Lung (tissue), 16 donors: Measurements from ENCODE around the gene SUSD5. TPM values are rescaled to one million over a fixed set of nuclear protein-coding genes. Genes with fewer than 3 reads are reported as not detected.

Experiments used
- ATAC-seq: fragments of 200-7000 bp; cut with Tn5 transposase; one replicate; pipeline ENCODE4 v1.9.1; 2020; ENCODE audit warnings: moderate number of reproducible peaks; ENCODE audit not compliant: insufficient read depth, low FRiP score
- DNase-seq, 3 donors: peaks; one replicate each; pipeline ENCODE4 v3.0.0-alpha.2; 2013 to 2017
- H3K27ac ChIP-seq, 2 donors: one replicate each; pipeline ENCODE4 v1.5.1; 2013; ENCODE audit warnings: mild to moderate bottlenecking in 2 of 2, moderate library complexity in 2 of 2, control low read depth in 1 of 2, inconsistent platforms in 1 of 2, low read depth in 1 of 2, low read length in 1 of 2
- H3K27me3 ChIP-seq, 3 donors: one replicate each; pipeline ENCODE4 v1.5.1; 2013; ENCODE audit warnings: low read length in 2 of 3; ENCODE audit not compliant: control insufficient read depth in 3 of 3, insufficient read depth in 3 of 3
- H3K36me3 ChIP-seq, 4 donors: one replicate each; pipeline ENCODE4 v1.5.1; 2013; ENCODE audit warnings: low read length in 4 of 4, mild to moderate bottlenecking in 1 of 4, moderate library complexity in 1 of 4; ENCODE audit not compliant: control insufficient read depth in 4 of 4, insufficient read depth in 4 of 4
- H3K4me1 ChIP-seq, 5 donors: one replicate each; pipeline ENCODE4 v1.5.1; 2013; ENCODE audit warnings: low read length in 5 of 5, mild to moderate bottlenecking in 2 of 5, moderate library complexity in 1 of 5; ENCODE audit not compliant: control insufficient read depth in 5 of 5, insufficient read depth in 5 of 5
- H3K4me3 ChIP-seq: one replicate; pipeline ENCODE4 v1.5.1; 2013; ENCODE audit warnings: mild to moderate bottlenecking, control low read depth, moderate library complexity
- H3K9ac ChIP-seq, 2 donors: one replicate each; pipeline ENCODE4 v1.5.1; 2013; ENCODE audit warnings: low read length in 2 of 2, control low read depth in 1 of 2; ENCODE audit not compliant: insufficient read depth in 1 of 2
- H3K9me3 ChIP-seq, 4 donors: one replicate each; pipeline ENCODE4 v1.5.1; 2013; ENCODE audit warnings: low read length in 3 of 4, mild to moderate bottlenecking in 1 of 4, moderate library complexity in 1 of 4; ENCODE audit not compliant: control insufficient read depth in 4 of 4, insufficient read depth in 3 of 4
- WGBS, 2 donors: extraction: QIAGEN DNeasy Blood & Tissue Kit; methylation state at CpG; one replicate each; pipeline ENCODE4 v1.1.7; 2013; 5-methylcytosine and 5-hydroxymethylcytosine counted together
- long read RNA-seq, 5 donors: transcript quantifications; one replicate each; lab custom pipeline, GENCODE V29; 2026
- polyA plus RNA-seq, 2 donors: library from polyadenylated mRNA; stranded (reverse); fragments of 200-250 nt; gene quantifications; one replicate each; pipeline ENCODE4 v1.2.1, GENCODE V29; 2013
- total RNA-seq, 2 donors: library from RNA; depleted of rRNA in 1 of 2; stranded (reverse); fragments of >200 nt in 1 of 2; gene quantifications; one replicate each; pipeline ENCODE4 v1.2.1, GENCODE V29; 2014 to 2021
- TF ChIP-seq, protein P1 (sequence below): IDR thresholded peaks from 2 replicates; pipeline ENCODE4 v1.5.1; 2012; ENCODE audit warnings: mild to moderate bottlenecking; ENCODE audit errors: control extremely low read depth, extremely low read depth
- donor health status: control.
- donor health status: control.
- donor health status: Bipolar disorder and iron deficiency.
- donor health status: healthy.
- donor health status: DM: yes; HTN: yes; CAD: no.

Gene SUSD5
- 1 to 10 TPM; 1.8 to 2.9 TPM for total RNA-seq
- polyA plus RNA-seq: under 1 TPM; 0.17 to 0.30 TPM
- long read RNA-seq, donor 1: 0 reads
- long read RNA-seq, donor 2: 0 reads
- long read RNA-seq, donor 3, full-length matches to known transcripts: 1 of 1 reads
- long read RNA-seq, donor 3, partial matches to known transcripts: 0 of 1 reads
- long read RNA-seq, donor 3, other reads (novel, unspliced or antisense): 0 of 1 reads
- long read RNA-seq, donor 4: 0 reads
- long read RNA-seq, donor 5, full-length matches to known transcripts: 1 of 1 reads
- long read RNA-seq, donor 5, partial matches to known transcripts: 0 of 1 reads
- long read RNA-seq, donor 5, other reads (novel, unspliced or antisense): 0 of 1 reads

DNA sequence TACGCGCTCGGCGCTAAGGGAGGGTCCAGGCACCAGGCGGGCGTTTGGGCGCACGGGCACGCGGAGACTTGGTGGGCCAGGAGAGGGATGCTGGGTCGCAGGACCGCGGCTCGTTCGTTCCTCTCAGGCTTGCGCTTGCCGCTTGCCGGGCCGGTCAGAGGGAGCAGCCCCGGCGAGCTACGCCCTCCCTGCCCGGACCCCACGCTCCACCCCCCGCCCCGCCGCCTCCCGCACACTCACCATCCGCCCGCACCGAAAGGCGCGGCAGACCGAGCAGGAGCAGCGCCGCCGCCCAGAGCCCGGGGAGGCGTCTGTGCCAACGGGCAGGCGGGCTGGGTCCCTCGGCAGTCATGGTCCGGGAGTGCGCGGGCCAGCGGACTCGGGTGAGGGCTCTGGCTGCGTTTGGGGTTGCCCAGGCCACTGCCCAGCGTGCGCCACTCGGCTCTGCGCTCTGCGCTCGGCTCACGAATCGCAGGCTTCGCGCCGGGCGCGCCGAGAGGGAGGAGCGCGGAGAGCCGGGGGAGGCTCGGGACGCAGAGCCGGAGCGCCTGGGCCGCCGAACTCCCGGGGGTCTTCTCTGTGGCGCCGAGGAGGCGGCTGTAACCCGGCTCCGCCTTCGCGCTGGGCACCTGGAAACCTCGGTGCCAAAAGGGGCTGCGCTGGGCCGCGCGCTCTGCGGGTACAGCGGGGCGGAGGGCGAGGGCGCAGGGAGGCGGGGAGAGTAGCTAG, at the start of gene SUSD5:
Gene SUSD5 (minus strand): TSS at position 365 of the 729 bp plus-strand sequence. CDS start 13 bp downstream, at position 352.
- Histone ChIP-seq H3K4me3 (peak within 1 kb of the TSS; percentile 6), H3K36me3 (no peaks in the 10 kb centered on the region), H3K27ac (no peak within 1 kb of the TSS), H3K9ac (peak within 1 kb of the TSS in 1 of 2 donors; percentile 34), H3K9me3 (peaks cover 0 to 1% (median 0%) of the 10 kb centered on the region in 4 donors), H3K4me1 (peaks cover 0 to 6% (median 4%) of the 10 kb centered on the region in 5 donors), H3K27me3 (peaks cover 13 to 28% (median 16%) of the 10 kb centered on the region in 3 donors)
- TF ChIP-seq, protein P1, sequence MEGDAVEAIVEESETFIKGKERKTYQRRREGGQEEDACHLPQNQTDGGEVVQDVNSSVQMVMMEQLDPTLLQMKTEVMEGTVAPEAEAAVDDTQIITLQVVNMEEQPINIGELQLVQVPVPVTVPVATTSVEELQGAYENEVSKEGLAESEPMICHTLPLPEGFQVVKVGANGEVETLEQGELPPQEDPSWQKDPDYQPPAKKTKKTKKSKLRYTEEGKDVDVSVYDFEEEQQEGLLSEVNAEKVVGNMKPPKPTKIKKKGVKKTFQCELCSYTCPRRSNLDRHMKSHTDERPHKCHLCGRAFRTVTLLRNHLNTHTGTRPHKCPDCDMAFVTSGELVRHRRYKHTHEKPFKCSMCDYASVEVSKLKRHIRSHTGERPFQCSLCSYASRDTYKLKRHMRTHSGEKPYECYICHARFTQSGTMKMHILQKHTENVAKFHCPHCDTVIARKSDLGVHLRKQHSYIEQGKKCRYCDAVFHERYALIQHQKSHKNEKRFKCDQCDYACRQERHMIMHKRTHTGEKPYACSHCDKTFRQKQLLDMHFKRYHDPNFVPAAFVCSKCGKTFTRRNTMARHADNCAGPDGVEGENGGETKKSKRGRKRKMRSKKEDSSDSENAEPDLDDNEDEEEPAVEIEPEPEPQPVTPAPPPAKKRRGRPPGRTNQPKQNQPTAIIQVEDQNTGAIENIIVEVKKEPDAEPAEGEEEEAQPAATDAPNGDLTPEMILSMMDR: no peak
- peak; percentile 50 to 60 (median 52) for DNase-seq
- peak; percentile 80 for ATAC-seq
- WGBS, 2 donors: 2% methylated on average over 59 to 90 of the region's 90 CpGs

DNA sequence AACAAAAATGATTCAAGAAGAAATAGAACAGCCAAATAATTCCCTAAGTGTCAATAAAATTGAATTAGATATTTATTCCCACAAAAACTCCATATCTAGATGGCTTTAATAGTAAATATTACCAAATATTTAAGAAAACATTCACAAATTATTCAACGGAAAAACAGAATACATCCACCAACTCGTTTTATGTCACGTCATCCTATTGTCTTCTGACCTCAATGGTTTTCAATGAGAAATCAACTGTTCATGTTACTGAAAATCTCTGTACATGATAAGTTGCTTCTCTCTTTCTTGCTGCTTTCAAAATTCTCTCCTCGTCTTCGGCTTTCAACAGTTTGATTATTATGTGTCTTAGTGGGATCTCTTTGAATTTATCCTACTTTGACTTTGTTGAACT, 41.5 kb upstream of the SUSD5 start:
- ATAC-seq: no peak
- peaks cover 0 to 1% (median 0%) of the 10 kb centered on the region in 4 donors for H3K9me3 ChIP-seq
- no peak overlapping the region for H3K9ac ChIP-seq
- no peaks in the 10 kb centered on the region for H3K4me1 ChIP-seq
- H3K27me3 ChIP-seq: no peaks in the 10 kb centered on the region
- no peak for DNase-seq
- WGBS, 2 donors: 92 to 95% methylated on average over 5 of the region's 5 CpGs
- H3K4me3 ChIP-seq: no peak overlapping the region
- no peaks in the 10 kb centered on the region for H3K36me3 ChIP-seq
- H3K27ac ChIP-seq: no peak overlapping the region
- TF ChIP-seq, protein P1: no peak

DNA sequence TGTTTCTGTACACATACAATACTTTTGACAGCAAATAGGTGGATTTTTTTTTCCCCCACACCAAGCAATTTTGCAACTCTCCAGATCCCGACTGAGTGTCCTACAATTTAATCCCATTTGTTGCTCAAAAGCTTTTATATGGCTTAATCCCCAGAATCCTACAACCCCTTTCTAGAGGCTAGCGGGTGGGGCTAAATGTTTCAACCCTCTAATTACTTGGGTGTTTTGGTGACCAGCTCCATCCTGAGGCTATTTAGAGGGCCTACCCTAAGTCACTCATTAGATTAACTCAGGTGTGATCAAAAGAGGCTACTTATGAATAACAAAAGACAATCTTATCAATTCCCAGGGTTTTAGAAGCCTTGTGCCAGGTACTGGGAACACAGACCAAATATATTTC, 37.6 kb upstream of the SUSD5 start:
- Histone ChIP-seq H3K9ac (no peak overlapping the region), H3K27me3 (no peaks in the 10 kb centered on the region), H3K36me3 (no peaks in the 10 kb centered on the region), H3K4me3 (no peak overlapping the region), H3K4me1 (no peaks in the 10 kb centered on the region), H3K9me3 (no peaks in the 10 kb centered on the region), H3K27ac (no peak overlapping the region)
- 86 to 88% methylated on average over 2 of the region's 2 CpGs for WGBS, 2 donors
- ATAC-seq (no peak), DNase-seq (no peak)
- TF ChIP-seq, protein P1: no peak
